AG10803 (cell line): Measurements from ENCODE around the gene MAEA.

Source experiments
- DNase-seq: peaks from one replicate; pipeline ENCODE4 v3.0.0; 2010; ENCODE audit warnings: low read depth
- H3K4me3 ChIP-seq: 2 replicates; pipeline ENCODE4 v1.5.1; 2011; ENCODE audit warnings: mild to moderate bottlenecking, low read length, control low read depth
- CTCF ChIP-seq: conservative IDR thresholded peaks from 2 replicates; pipeline ENCODE4 v1.5.1; 2011; ENCODE audit warnings: mild to moderate bottlenecking, low read length, control low read depth, inconsistent platforms

The MAEA gene

GRCh38 chr4:1305781-1306455 is 16.2 kb downstream of the MAEA start:
- TF ChIP-seq CTCF = no peak
- DNase-seq = no peak
- no peak overlapping the region for H3K4me3 ChIP-seq

GRCh38 chr4:1307951-1308735 is 18.5 kb downstream of the MAEA start:
- no peak for TF ChIP-seq CTCF
- DNase-seq = no peak
- no peak overlapping the region for H3K4me3 ChIP-seq

- peak overlapping the region; percentile 55 for H3K4me3 ChIP-seq
- no peak for TF ChIP-seq CTCF
- DNase-seq = peak; percentile 93
Observed at GRCh38 chr4:1309261-1310010, 19.7 kb downstream of the MAEA start.

- no peak for TF ChIP-seq CTCF
- peak overlapping the region; percentile 55 for H3K4me3 ChIP-seq
- DNase-seq = no peak
Observed at GRCh38 chr4:1310031-1310795, 20.5 kb downstream of the MAEA start.

- no peak overlapping the region for H3K4me3 ChIP-seq
- DNase-seq = no peak
- TF ChIP-seq CTCF = no peak
Observed at GRCh38 chr4:1310796-1311631, 21.3 kb downstream of the MAEA start.
